Peyer's patch (tissue), 4 donors: Measurements from ENCODE around the gene CASP6.

ENCODE experiments used
- CTCF ChIP-seq, 6 experiments: fragments of 450-650 bp in 4 of 6; fragments of 200-600 bp in 2 of 6; sonication (generic) in 1 of 6; IDR thresholded peaks; one replicate each; pipeline ENCODE4 v1.5.1; 2017 to 2019; ENCODE audit warnings: antibody characterized with exemption in 6 of 6, mild to moderate bottlenecking in 3 of 6, moderate library complexity in 1 of 6
- POLR2A ChIP-seq, 2 donors: fragments of 450-650 bp; IDR thresholded peaks; one replicate each; pipeline ENCODE4 v1.5.1; 2017; ENCODE audit warnings: antibody characterized with exemption in 2 of 2, mild to moderate bottlenecking in 2 of 2, moderate library complexity in 2 of 2

- no peak for TF ChIP-seq CTCF (IDR thresholded peaks at IDR 0.05)
- TF ChIP-seq POLR2A (IDR thresholded peaks at IDR 0.05): no peak
Measured at GRCh38 chr4:109751852-109752251, 48.6 kb upstream of the CASP6 start.
